NCI-H82 treated with DMSO at 0.1 percent for 48 hours (cell line): ENCODE data around the gene FAM3D.
"Not testable (repeated sequence)": the region's sequence is repeated elsewhere in the genome, so short reads cannot be mapped to it uniquely, and the experiment has no call there.

Source experiments
- DNase-seq: peaks from one replicate; lab custom pipeline; 2025; ENCODE audit not compliant: unreplicated experiment; lab: John Stamatoyannopoulos, UW

The FAM3D gene

DNA sequence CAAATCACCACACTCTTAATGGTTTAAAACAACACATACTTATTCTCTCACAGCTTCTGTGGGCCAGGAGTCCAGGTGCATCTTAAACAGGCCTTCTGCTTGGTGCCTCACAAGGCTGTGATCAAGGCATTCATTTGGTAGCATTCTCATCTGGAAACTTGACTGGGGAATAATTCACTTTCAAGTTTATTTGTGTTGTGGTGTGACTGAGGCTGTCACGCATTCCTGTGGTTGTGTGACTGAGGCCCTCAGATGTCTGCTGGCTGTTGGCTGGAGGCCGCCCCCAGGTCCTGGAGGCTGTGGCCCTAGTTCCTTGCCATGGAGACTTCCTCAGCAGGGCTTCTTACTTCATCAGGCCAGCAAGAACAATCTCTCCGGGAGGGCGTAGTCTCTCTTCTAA, 16.9 kb upstream of the FAM3D start:
- no peak for DNase-seq

- DNase-seq = peak; percentile 44
Measured at GRCh38 chr3:58683001-58683458, 16.5 kb upstream of the FAM3D start.

DNA sequence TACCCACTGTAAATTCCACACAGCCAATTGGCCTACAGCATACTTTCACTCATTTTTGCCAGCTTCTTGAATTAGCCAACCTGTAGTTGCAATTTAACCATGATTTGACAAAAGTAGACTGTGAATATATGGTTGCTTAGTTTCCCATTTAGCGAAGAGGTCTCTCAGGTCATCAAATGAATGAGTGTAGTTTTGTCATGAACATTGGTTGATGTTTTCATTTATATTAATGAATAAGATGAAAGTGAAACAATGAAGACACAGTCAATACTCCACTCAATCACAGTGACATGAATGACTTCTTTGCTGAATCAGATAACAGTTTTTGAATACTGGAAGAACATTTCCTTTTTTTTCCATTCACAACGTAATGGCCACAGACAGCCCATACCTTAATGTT, 15.3 kb upstream of the FAM3D start:
- no peak for DNase-seq

- DNase-seq = no peak
Measured at GRCh38 chr3:58680879-58681525, 14.4 kb upstream of the FAM3D start.

DNA sequence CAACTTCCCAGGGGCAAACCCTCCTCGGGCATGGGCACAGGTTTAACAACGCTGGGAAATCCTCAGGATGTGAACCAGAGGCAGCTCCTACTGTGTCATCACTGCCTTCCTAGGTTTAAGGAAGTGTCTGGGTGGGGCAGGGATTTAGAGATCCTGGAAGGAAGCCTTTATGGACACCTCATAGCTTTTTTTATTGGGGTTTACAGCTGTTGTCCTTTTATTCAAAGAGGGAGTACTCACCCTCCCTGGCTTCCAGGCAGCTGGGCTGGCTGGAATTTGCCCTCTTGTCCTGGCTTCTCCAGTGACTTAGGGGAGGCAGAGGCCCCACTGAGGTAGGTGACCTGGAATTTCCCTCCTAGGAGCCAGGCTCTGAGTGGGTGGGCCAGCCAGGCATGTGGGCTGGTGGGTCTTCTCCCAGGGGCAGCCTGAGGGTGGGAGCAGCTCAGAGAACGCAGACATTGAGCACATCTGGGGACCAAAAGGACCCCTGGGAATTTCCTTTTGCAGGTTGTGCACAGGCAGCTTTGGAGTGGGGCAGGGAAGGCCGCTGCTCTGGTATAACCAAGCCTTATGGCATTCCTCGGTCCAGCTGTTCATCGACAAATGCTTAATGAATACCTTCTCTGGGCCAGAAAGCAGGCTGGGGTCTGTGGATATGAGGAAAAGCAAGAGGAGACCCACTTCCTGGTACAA, 13.5 kb upstream of the FAM3D start:
- DNase-seq = no peak

GRCh38 chr3:58679446-58679845, 12.9 kb upstream of the FAM3D start:
- DNase-seq = no peak

DNA sequence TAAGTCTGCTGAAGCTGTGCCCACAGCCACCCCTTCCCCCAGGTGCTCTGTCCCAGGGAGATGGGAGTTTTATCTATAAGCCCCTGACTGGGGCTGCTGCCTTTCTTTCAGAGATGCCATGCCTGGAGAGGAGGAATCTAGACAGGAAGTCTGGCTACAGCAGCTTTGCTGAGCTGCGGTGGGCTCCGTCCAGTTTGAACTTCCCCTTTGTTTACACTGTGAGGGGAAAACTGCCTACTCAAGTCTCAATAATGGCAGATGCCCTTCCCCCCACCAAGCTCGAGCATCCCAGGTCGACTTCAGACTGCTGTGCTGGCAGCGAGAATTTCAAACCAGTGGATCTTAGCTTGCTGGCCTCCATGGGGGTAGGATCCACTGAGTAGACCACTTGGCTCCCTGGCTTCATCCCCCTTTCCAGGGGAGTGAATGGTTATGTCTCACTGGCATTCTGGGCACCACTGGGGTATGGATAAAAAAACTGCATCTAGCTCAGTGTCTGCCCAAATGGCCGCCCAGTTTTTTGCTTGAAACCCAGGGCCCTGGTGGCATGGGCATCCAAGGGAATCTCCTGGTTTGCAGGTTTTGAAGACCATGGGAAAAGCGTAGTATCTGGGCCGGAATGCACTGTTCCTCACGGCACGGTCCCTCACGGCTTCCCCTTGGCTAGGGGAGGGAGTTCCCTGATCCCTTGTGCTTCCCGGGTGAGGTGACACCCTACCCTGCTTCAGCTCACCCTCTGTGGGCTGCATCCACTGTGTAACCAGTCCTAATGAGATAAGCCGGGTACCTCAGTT, 11.8 kb upstream of the FAM3D start:
- not testable (repeated sequence) for DNase-seq

GRCh38 chr3:58672880-58673279, 6.3 kb upstream of the FAM3D start:
- no peak for DNase-seq

GRCh38 chr3:58672451-58672850, 5.9 kb upstream of the FAM3D start:
- DNase-seq = no peak

- DNase-seq = no peak
Measured at GRCh38 chr3:58670506-58671135, 4.0 kb upstream of the FAM3D start.

DNA sequence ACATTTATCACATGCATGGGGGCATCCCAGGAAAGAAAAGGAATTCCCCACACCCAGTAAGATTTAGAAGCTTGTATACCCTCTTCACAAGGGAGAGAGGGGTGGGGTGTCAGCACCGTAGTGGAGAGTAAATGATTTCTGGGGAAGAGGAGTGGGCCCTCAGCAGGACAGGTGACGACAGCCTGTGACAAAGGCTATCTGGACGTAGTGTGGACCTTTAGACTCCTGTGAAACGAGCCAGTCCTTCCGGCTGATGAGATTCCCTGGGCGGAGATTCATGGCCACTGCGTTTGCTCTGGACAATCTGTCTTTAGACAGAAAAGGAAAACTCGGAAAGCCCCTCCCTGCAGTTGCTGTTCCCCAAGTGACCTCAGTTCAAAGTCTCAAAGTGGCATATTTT, 1.7 kb upstream of the FAM3D start:
- no peak for DNase-seq

DNA sequence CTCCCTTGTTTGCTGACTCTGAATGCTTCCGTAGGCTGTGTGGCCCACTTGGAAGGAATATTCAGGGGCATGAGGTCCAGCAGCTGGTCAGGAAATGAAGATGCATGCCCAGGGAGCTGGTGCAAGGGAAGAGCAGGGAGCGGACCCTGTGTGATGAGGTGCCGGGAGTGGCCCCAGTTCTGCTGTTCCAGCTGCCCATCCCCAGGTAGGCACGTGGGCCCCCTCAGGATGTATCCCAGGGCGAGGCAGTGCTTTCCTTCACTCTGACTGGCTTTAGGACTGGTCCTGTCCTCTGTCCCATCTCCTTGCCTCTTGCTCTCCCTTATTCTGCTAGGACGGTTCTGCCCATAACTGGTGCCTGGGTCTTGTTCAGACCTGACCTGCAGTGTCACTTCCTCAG, 1.1 kb upstream of the FAM3D start:
- no peak for DNase-seq

- no peak for DNase-seq
Measured at GRCh38 chr3:58667229-58667628, 655 bp upstream of the FAM3D start.

DNA sequence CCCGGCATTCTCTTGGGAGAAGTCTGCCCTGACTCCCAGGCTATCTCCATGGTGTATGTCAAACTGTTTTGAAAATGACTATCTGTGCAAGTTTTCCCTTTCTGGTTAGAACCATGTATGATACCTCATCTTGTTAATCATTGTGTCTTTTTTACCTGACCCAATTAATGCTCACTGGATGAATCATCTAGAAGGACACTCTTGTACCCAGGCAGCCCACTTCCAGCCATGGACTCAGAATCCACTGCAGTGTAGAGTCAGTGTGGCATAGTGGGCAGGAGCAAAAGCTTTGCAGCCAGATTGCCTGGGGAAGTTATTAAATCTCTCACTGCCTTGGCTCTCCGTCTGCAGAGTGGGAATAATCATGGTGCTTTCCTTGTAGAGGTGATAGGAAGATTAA, 1.2 kb downstream of the FAM3D start:
- DNase-seq = no peak

DNA sequence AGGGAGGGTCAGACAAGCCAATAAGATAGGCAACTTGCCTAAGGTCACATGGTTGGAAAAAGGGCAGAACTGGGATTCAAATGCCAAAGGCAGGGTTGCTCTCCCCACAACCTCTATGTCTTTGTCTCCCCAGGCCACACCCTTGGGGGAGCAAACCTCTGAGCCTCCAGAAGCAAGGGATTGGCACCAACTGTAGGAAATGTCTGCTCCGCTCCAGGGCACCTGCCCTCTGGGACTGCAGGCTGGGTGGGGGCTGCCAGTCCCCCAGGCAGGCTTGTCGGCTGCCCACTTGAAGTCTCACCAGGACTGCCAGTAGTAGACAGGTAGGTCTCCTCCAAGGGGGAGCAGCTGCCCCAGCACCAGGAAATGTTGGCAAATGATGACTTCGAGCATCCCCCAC, 2.0 kb downstream of the FAM3D start:
- no peak for DNase-seq

GRCh38 chr3:58661836-58662420, 4.6 kb downstream of the FAM3D start:
- no peak for DNase-seq

GRCh38 chr3:58660998-58661397, 5.6 kb downstream of the FAM3D start:
- no peak for DNase-seq

DNA sequence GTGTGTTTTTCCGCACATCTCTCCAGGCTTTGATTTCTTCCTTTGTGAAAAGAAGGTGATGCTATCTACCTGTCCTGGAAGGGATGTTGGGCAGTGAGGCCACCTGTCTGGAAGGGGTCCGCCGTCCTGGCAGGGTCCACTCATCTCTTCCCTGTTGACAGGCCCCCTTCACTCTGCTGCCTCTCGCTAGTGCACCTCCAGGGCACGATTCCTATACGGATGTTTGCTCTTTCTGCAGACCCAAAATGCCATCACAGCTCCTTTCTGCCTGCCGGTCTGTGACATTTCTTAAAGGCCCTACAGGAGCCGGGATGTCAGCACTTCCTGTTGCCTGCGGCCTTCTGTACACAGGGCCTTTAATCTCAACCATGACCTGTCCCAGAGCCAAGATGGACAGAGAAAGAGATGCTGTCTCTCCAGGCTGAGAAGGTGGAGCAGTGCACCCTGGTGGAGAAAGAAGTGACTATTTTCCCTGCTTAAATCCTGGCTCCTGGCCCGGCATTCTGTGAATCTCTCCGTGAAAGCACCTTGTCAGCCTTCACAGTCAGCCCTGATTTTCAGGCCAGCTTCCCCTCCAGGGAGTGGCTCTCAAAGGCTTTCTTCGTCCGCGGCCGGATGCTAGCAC, 7.4 kb downstream of the FAM3D start:
- DNase-seq = no peak

DNA sequence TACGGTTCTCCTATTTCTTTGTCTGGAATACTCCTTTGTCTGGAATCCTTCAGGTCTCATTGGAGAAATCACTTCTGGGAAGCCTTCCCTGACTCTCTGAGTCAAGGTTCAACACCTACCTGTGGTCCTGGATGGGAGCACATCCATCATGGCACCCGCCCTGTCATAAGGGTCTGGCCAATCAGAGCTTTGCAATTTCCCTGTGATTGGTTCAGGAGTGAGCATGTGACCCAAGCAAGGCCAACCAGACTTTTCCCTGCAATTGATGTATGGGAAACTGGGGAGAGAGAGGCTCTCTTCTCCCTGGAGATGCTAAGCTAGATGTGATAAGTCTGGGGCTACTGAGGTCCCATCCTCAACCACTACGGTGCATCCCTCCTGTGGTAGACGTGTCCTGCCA, 8.1 kb downstream of the FAM3D start:
- DNase-seq = no peak

DNA sequence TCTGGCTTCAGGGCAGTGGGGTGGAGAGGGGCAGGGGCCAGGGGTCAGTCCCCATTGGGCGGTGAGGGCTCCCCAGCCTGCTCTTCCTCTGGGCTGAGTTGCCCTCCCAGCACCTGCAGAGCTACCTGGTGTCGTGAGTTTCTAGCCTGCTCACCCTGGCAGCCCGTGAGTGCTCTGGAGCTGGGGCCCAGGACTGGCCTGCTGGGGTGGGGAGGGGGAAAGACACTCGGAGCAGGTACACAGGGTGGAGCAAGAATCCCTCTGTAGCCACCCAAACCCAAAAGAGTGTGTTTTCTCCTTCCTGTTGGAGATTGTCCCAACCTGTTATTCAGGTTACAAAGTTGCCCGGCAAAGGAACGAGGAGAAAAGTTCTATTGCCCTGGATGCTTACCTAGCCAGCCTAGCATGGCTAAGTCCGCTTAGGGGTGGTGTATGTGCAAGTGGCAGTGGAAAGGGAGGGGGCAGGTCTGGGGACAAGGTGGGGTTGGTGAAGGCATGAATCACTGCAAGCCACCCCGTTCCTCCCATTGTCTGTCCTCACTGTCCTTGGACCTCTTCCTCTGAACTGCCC, 8.9 kb downstream of the FAM3D start:
- DNase-seq = no peak
